Neural cell (in vitro differentiated cells): ENCODE measurements around the gene UPK3B.

Experiments
- CTCF ChIP-seq: fragments of 450-650 bp; IDR thresholded peaks from 2 replicates; pipeline ENCODE4 v1.5.1; 2014; ENCODE audit warnings: antibody characterized with exemption, mild to moderate bottlenecking, moderate library complexity; ENCODE audit not compliant: poor library complexity, severe bottlenecking
- REST ChIP-seq: IDR thresholded peaks from 2 replicates; pipeline ENCODE4 v1.6.1; 2012; ENCODE audit warnings: borderline replicate concordance
- TAF1 ChIP-seq: IDR thresholded peaks from 2 replicates; pipeline ENCODE4 v1.6.1; 2012; ENCODE audit warnings: low read depth

- TF ChIP-seq CTCF (no peak), REST (no peak), TAF1 (no peak)
Measured at GRCh38 chr7:76505168-76506080, 4.9 kb upstream of the UPK3B start.
